HG03571 (cell line): ENCODE data around the gene HSH2D.
"Not testable (repeated sequence)": the region's sequence is repeated elsewhere in the genome, so short reads cannot be mapped to it uniquely, and the experiment has no call there.

Experiments
- ATAC-seq: cut with Tn5 transposase; IDR thresholded peaks from one replicate; pipeline ENCODE4 v1.9.1; 2021; ENCODE audit not compliant: unreplicated experiment

The HSH2D gene, protein sequence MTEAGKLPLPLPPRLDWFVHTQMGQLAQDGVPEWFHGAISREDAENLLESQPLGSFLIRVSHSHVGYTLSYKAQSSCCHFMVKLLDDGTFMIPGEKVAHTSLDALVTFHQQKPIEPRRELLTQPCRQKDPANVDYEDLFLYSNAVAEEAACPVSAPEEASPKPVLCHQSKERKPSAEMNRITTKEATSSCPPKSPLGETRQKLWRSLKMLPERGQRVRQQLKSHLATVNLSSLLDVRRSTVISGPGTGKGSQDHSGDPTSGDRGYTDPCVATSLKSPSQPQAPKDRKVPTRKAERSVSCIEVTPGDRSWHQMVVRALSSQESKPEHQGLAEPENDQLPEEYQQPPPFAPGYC

DNA sequence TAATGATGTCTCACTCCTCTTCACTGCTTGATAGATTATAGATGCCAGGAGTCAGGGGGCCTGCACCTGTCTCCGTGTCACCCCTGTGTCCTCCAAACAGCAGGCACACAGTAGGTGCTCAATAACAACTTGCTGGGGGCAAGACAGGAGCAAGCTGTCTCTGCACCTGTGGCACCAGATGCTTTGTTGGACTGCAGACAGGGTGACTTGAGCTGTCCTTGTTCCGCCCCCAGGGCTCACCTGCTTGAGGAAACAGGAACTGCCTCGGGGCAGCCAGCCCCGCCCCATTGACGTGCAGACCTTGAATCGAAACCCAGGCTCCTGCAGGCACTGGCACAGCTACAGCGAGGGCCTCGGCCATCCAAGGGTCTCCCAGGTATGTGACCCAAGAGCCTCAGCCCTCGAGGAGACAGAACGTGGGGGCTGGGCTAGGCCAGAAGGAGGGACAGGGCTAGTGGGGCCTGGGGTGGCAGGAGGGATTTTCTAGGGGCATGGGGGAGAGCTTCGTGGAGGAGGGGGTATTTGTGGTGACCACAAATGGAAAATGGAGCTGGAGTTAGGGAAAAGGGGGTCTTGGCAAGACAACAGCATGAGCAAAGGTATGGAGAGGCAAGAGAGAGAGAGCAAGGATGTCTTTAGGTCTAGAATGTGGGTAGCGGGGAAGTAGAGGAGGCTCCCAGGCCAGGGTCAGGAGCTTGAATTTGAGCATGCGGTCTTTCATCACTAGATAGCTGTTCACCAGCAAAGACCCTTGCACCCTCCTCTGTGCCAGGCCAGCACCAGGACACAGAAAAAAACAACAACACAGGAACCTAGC, at the start of gene HSH2D:
Gene HSH2D (plus strand): TSS at position 287 of the 817 bp plus-strand sequence. CDS start 5,066 bp downstream, outside the sequence.
- ATAC-seq, result peak; percentile 51

DNA sequence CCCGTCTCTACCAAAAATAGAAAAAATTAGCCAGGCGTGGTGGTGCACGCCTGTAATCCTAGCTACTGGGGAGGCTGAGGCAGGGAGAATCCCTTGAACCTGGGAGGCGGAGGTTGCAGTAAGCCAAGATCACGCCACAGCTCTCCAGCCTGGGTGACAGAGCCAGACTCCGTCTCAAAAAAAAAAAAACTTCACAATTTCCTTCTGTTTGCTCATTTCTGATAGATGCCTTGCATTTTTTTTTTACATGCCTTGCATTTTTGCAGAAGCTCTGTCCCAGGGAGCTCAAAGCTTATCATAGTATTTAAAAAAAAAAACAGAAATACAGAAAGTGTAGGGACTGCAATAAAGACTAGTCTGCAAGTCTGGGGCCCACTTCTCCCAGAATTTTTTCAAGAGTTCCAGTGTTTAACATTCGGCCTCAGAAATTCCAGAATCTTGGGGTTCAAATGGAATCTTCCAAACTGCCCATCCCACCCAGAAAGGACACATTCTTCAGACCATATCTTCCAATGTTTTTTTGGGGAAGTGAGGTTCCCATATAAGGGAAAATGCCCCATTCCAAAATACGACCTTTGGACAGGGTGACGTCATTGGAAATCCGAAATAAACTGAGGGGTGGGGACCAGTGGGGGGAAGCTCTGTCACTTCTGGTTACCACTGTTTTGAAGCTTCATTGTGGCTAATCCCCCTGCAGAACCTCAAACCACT, 49.0 kb upstream of the HSH2D start:
- no peak for ATAC-seq

DNA sequence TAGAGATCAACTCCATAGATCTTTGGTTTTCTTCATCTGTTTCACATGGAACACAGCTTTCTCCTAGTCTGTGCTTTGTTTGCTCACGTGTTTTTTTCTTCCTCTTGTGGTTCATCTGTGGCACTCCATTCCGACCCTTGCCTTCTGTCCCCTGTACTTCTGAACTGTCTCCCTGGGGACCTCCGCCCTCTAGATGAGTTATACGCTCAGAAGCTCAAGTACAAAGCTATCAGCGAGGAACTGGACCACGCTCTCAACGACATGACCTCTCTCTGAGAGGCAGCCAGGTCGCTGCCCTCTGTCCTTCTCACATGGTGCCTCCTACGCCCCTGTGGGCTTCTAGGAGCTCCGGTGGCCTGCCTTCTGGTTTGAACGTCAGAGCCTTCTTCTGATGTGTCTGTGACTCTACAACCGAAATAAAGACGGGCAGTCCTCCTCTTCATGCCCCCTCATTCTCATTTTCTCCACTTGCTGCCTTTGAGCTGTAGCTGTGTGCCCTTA, 48.4 kb upstream of the HSH2D start:
- ATAC-seq, result no peak

DNA sequence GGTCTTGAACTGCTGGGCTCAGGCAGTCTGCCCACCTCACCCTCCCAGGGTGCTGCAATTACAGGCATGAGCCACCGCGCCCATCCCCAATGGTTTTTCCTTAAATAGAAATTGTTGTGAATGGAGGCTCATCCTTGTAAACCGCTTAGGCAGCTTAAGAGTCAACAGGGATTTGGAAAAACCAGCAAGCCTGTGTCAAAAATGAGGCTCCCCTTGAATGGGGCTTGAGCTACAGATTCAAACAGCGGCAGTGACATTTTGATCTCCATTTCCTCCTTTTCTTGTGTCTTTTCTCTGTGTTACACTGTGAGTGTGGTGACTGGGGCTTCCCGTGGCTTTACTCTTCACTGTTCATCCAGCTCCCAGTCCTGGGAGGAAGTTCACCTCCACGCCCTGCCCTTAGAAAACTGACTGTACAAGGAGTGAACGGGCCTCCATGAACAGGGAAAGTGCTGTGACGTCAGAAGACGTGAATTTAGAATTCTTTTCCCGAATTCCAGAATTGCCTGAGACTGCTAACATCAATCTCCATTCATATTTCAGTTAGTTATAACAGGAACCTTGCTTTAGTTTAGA, 47.1 kb upstream of the HSH2D start:
- no peak for ATAC-seq

DNA sequence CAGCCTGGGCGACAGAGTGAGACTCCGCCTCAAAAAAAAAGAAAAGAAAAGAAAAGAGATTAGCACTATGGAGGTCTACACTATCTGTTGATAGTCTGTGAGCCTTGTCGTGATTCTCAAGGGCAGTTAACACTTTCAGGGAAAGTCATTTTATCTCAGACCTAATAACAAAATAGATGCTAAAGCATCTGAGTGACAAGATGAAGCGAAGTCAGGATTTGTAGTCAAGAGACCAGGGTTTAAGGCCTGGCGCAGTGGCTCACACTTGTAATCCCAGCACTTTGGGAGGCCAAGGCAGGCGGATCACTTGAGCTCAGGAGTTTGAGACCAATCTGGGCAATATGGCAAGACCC, 45.1 kb upstream of the HSH2D start:
- ATAC-seq, result no peak

DNA sequence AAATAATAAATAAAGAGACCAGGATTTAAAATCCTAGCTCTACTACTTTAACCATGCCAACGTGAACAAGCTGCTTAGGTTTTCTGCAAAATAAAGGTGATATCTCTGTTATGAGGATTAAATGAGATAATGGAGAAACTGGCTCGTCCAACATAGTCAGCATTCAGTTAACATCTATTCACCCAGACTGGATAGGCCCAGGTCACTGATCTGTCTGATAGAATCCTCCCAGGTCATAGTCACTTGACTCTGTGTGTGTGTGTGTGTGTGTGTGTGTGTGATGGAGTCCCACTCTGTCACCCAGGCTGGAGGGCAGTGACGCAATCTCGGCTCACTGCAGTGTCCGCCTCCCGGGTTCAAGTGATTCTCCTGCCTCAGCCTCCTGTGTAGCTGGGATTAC, 44.7 kb upstream of the HSH2D start:
- no peak for ATAC-seq

DNA sequence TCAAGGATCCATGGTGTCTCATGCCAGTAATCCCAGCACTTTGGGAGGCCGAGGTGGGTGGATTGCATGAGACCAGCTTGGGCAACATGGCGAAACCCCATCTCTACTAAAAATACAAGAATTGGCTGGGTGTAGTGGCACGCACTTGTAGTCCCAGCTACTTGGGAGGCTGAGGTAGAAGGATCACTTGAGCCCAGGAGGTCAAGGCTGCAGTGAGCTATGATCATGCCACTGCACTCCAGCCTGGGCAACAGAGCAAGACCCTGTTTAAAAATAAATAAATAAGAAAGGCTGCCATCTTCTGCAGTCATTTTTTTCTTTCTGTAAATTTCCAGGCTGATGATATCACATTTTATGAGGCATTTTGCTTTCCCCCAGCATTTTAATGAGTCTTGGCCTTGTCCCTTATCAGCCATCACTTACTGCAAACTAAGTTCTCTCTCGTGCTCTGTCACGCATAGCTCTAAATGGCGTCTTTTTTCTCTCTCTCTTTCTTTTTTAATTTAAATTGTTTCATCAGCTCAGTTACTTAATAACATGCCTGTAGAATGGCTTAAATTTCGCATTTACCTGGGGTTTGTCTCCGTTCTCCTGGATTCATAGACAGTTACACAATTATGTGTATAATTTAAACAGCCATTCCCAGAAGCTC, 44.0 kb upstream of the HSH2D start:
- ATAC-seq, result not testable (repeated sequence)

DNA sequence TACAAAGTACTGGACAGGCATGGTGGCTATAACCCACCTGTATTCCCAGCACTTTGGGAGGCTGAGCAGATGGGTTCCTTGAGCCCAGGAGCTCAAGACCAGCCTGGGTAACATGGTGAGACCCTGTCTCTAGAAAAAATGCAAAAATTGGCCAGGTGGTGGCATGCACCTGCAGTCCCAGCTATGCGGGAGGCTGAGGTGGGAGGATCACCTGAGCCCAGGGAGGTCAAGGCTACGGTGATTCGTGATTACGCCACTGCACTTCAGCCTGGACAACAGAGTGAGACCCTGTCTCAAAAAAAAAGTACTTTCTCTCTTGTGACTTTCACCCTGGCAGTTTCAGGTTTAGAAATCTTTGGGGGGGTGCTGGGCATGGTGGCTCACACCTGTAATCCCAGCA, 43.0 kb upstream of the HSH2D start:
- ATAC-seq, result no peak

DNA sequence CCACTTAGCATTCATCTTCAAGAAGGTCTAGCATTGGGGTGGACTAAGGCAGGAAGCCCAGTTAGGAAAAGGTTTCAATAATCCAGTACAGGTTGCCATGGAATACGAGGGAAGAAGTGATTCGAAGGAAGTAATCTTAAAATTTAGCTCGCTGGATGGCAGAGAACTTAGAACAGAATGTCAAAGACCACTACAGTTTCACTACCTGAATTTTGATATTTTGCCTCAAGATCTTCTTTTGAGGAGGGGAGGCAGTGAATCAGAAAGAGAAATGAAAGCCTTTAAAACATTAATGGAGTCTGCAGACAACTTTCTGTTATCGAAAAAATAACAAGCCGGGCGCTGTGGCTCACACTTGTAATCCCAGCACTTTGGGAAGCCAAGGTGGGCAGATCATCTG, 38.8 kb upstream of the HSH2D start:
- ATAC-seq, result no peak

DNA sequence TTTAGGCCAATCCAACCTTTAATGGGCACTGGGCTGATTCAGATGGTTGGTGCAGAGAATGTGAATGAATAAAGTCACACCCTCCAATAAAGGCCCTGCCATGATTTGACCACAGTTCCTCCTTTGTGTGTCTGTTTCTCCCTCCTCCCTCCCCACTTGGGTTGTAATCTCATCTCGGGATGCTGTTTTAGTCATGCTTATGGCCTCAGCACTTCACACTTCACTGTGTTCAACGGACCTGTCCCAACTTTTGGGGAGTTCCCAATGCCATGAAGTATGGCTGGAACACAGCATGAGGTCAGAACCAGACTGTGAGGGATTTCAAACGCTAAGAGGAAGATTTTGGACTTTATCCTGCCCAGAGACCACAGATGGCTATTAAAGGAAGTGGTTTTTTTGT, 37.4 kb upstream of the HSH2D start:
- no peak for ATAC-seq

DNA sequence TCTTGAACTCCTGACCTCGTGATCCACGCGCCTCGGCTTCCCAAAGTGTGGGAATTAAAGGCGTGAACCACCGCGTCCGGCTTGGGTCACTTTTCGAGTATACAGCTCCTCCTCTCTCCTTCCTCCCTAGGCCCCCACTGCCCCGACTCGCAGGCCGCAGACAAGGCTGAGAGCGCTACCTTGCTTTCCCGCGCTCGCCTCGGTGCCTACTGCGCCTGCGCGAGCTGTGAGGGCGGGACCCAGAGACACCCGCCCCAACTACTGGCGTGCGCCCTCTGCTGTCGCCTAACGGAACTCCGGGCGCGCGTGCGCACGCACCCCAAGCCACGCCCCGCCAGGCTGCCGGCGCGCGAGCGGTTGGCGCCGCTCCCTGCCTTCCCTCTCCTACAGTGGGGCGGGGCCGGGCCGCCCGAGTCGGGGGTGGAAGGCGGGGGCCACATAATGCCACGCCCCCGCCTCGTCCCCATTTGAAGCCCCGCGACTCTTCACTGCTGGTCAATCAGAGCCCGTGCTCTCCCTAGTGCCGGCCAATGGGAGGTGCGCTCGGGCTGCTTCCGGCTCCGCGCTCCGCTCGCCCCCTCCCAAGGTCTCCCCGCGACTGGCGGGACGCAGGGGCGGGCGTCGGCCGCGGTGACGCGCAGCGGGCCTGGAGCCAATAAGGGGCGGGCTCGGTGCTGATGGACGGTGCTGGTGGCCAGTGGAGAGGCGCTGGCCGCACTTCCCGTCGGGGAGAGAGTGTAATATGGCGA, 32.2 kb upstream of the HSH2D start, which contains the start of gene RAB8A:
Gene RAB8A (plus strand): TSS at position 730 of the 749 bp plus-strand sequence. CDS start 13 bp downstream, at position 743.
- ATAC-seq, result peak; percentile 86

DNA sequence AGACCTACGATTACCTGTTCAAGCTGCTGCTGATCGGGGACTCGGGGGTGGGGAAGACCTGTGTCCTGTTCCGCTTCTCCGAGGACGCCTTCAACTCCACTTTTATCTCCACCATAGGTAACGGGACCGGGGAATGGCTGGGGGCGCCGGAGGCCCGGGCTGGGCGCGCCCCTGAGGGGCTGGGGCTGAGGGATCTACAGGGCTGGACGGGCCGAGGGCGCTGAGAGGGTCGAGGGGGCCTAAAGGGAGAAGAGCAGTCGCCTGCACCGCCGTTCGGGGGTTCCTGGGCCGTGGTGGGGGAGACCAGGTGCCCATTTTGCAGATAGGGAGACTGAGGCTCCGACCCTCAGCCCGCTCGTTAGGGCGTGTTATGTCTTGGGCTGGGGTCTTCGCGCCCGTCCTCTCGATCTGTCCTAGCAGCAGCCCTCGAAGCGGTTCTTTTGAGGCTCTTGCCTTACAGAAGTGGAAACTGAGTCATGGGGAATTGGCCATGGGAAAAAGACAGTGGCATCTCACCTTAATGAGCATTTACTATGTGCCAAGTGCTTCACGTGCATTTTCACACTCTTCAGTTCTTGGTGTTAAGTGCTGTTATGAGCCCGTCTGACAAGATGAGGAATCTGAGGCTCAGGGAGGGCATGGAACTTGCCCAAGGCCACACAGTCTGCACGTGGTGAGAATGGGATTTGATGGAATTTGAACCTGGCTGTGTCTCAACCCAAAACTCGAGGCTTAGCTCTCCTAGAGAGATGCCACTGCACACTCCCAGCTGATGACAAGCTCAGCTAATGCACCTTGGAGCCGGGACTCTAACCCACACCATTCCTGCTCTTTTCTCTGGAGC, 31.4 kb upstream of the HSH2D start:
- no peak for ATAC-seq

DNA sequence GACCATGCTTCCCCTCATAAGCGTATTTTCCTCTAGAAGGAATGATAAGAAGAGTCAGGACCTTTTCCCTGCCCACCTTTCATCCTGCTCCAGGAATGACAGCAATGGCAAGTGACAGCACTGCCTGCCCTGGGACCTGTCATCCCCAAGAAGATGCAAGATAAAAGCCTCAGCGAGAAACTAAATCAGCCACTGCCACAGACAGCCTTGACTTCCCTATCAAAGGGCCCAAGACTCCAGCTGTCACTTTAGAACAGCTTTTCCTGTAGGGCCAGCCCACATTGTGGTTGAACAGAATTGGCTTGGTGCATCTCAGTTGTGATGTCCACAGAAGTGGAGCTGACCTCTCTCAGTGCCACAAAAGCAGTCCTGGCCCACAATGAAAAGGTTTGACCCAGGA, 30.7 kb upstream of the HSH2D start:
- ATAC-seq, result no peak

DNA sequence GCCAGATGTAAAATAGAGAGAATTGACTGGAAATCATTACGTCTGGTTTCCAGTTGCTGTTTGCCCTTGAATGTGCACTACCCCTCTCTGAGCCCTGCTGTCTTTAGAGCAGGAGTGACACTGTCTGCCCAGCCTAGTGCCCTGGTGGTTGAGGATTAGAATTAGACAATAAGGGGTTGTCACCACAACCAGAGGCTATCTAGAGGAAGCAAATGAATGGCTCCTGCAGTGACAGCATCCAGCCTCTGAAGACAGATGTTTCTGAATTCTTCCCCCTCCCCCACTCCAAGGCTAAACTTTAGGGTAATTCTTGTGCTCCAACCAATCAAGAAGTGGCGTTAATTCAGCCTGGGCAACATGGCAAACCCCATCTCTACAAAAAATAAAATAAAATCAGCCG, 29.8 kb upstream of the HSH2D start:
- ATAC-seq, result no peak

DNA sequence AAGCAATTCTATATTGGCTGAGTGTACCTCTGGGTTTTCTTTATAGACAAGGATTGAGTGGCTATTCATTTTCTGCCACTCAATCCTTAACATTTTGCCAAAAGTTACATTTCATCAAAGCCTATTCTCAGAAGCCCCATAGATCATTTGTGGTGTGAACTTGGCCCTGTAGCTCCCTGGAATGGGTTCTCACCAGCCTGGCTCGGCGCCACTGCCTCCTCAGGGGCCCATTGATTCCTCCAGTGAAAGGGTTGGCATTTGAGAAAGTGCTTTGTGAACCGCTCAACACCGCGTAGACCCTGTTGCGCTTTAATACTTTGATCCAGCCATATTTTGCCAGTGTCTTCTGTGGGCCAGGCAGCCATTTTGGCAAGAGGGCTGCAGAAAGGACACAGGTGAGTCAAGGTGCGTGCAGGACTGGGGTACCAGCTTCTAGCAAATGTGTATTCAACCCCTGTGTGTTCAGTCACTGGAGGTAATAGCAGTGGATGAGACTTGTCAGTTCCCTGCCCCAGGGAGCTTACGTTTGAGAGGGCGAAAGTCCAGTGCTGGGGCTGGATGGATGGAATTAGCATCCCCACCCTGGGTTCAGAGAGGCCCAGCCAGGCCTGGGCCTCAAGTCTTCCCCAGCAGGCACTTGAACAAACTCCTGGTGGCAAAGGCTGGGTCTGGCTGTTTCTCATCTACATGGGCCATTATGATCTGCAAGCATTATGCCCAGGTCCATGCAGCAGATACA, 28.0 kb upstream of the HSH2D start:
- no peak for ATAC-seq

DNA sequence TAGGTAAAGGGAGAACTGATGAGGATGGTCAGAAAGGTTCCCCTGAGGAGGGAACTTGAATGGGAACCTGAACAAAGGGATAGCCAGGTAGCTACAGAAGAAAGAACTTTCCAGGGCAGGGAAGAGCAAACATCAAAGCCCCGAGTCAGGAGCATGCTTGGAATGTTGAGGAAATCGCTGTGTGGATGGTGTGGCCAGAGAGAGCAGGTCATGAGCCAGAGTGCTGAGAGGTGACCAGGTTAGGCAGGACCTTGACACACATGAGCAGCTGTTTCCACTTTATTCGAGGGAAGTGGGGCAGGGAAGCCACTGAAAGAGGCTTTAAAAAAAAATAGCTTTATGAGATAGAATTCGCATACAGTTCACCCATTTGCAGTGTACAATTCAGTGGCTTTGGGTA, 27.4 kb upstream of the HSH2D start:
- ATAC-seq, result no peak

DNA sequence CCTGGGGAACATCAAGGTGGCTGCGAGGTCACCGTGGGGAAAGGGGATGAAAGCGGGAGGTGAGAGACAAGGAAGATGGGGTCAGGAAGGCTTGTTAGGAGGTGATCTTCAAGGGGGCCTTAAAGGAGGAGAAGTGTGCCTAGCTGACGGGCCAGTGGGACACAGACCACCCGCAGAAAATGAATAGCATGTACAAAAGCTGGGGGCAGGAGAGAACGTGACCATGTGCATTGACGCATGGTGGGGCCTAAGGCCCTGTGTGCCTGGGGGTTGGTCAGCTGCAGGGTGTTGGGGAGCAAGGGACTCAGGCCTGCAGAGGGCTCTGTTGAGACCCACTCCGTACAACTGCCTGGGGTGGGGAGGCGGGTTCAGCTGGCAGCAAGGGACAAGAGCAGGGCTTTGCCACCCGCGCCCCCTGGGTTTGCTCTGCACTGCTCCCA, 25.9 kb upstream of the HSH2D start:
- no peak for ATAC-seq

DNA sequence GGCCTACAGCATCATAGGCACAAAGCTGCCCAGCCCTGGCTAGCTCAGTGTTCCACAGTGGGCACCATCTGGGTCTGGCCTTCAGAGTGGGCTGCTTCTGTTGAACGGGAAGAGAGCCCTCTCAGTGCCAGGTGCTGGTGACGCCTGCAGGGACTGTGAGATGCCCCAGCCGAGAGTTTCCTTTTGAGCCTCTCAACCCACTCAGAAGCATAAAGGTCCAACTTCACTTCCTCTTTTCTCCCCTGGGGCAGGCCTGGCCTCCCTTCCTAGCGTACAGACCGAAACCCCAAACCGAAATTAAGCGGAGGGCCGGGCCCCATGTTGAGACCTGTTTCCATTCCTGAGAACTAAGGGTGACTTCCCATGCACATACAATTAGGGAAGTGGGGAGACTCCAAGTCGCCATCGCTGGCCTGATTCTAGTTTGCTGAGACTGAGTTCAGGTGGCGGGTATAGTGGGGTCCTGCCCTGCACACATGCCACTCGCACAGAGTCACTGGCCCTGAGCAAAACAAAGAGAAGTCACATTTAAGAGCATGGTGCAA, 24.9 kb upstream of the HSH2D start:
- peak; percentile 85 for ATAC-seq
